ENCODE results near the gene PPIP5K2. TPM values are rescaled to one million over a fixed set of nuclear protein-coding genes. Genes with fewer than 3 reads are reported as not detected.

Gene PPIP5K2
- total RNA-seq, 1 experiment from 2014 or later = 44.8 TPM

GRCh38 chr5:103120607-103121200 lies 603 bp downstream of the PPIP5K2 start:
- H3K9me3 ChIP-seq = no peaks in the 10 kb centered on the region
- H3K4me1 Mint-ChIP-seq (ENCODE audit: low read depth, unreplicated experiment) = peaks cover 21% of the 10 kb centered on the region
- no peaks in the 10 kb centered on the region for H3K9me3 Mint-ChIP-seq (ENCODE audit: unreplicated experiment)
- peaks cover 10% of the 10 kb centered on the region for H3K36me3 Mint-ChIP-seq (ENCODE audit: insufficient read depth, unreplicated experiment)
- no peaks in the 10 kb centered on the region for H3K27me3 ChIP-seq (replicated peaks; ENCODE audit: control insufficient read depth, insufficient read depth, low read length)
- BruUV-seq (replicated peaks) = TSS peak; percentile 50
- CTCF ChIA-PET = interaction anchor here (0.6 to 0.8 kb wide), 2 partner anchors 19 to 229 kb away, joined by 3 to 4 read pairs; no protein-coding TSS in a partner anchor
- H3K27me3 Mint-ChIP-seq (ENCODE audit: insufficient read depth, unreplicated experiment) = no peaks in the 10 kb centered on the region
- DNase-seq = peak in 1 of 2 experiments; percentile 26
- no peaks in the 10 kb centered on the region for H3K4me1 ChIP-seq
- peak overlapping the region; percentile 63 for H3K4me3 ChIP-seq (ENCODE audit: low read depth, low read length)
- peak overlapping the region; percentile 97 for H3K4me3 Mint-ChIP-seq (ENCODE audit: unreplicated experiment)
- peak overlapping the region; percentile 100 for H3K27ac Mint-ChIP-seq (ENCODE audit: unreplicated experiment)
- POLR2A ChIA-PET = interaction anchor here (1.2 to 1.3 kb wide), 2 partner anchors 26 to 365 kb away, joined by 3 to 5 read pairs; no protein-coding TSS in a partner anchor
- intact Hi-C loops (cut with micrococcal nuclease; ENCODE audit: unreplicated experiment) = loop anchor here (1.0 to 2.0 kb wide), 4 partner anchors 19 to 366 kb away; partner anchors contain the start of gene PAM
- H3K36me3 ChIP-seq (ENCODE audit: control insufficient read depth, insufficient read depth, low read length) = no peaks in the 10 kb centered on the region
- TF ChIP-seq CTCF (IDR thresholded peaks at IDR 0.05; ENCODE audit: insufficient read depth in 1 of 2, low read depth in 1 of 2, low read length in 1 of 2, severe bottlenecking in 1 of 2, unreplicated experiment in 1 of 2) = no peak

GRCh38 chr5:103122242-103122641 lies 2.1 kb downstream of the PPIP5K2 start:
- no peaks in the 10 kb centered on the region for H3K27me3 ChIP-seq (replicated peaks; ENCODE audit: control insufficient read depth, insufficient read depth, low read length)
- ChIA-PET POLR2A (no interaction called here), CTCF (no interaction called here)
- H3K4me3 ChIP-seq (ENCODE audit: low read depth, low read length) = no peak overlapping the region
- no peaks in the 10 kb centered on the region for H3K36me3 ChIP-seq (ENCODE audit: control insufficient read depth, insufficient read depth, low read length)
- no TSS peak for BruUV-seq (replicated peaks)
- Mint-ChIP-seq H3K36me3 (ENCODE audit: insufficient read depth, unreplicated experiment) (peaks cover 10% of the 10 kb centered on the region), H3K9me3 (ENCODE audit: unreplicated experiment) (no peaks in the 10 kb centered on the region), H3K4me1 (ENCODE audit: low read depth, unreplicated experiment) (peaks cover 21% of the 10 kb centered on the region), H3K27ac (ENCODE audit: unreplicated experiment) (no peak overlapping the region), H3K27me3 (ENCODE audit: insufficient read depth, unreplicated experiment) (no peaks in the 10 kb centered on the region), H3K4me3 (ENCODE audit: unreplicated experiment) (no peak overlapping the region)
- no peaks in the 10 kb centered on the region for H3K9me3 ChIP-seq
- intact Hi-C loops (cut with micrococcal nuclease; ENCODE audit: unreplicated experiment) = no loop called here
- no peak for DNase-seq
- TF ChIP-seq CTCF (IDR thresholded peaks at IDR 0.05; ENCODE audit: insufficient read depth in 1 of 2, low read depth in 1 of 2, low read length in 1 of 2, severe bottlenecking in 1 of 2, unreplicated experiment in 1 of 2) = no peak
- no peaks in the 10 kb centered on the region for H3K4me1 ChIP-seq

- H3K4me1 ChIP-seq = no peaks in the 10 kb centered on the region
- H3K36me3 ChIP-seq (ENCODE audit: control insufficient read depth, insufficient read depth, low read length) = no peaks in the 10 kb centered on the region
- Mint-ChIP-seq H3K36me3 (ENCODE audit: insufficient read depth, unreplicated experiment) (no peaks in the 10 kb centered on the region), H3K4me1 (ENCODE audit: low read depth, unreplicated experiment) (peaks cover 10% of the 10 kb centered on the region), H3K27ac (ENCODE audit: unreplicated experiment) (no peak overlapping the region), H3K27me3 (ENCODE audit: insufficient read depth, unreplicated experiment) (no peaks in the 10 kb centered on the region), H3K4me3 (ENCODE audit: unreplicated experiment) (no peak overlapping the region), H3K9me3 (ENCODE audit: unreplicated experiment) (no peaks in the 10 kb centered on the region)
- no TSS peak for BruUV-seq (replicated peaks)
- POLR2A ChIA-PET = no interaction called here
- no peaks in the 10 kb centered on the region for H3K9me3 ChIP-seq
- H3K27me3 ChIP-seq (replicated peaks; ENCODE audit: control insufficient read depth, insufficient read depth, low read length) = no peaks in the 10 kb centered on the region
- TF ChIP-seq CTCF (IDR thresholded peaks at IDR 0.05; ENCODE audit: insufficient read depth in 1 of 2, low read depth in 1 of 2, low read length in 1 of 2, severe bottlenecking in 1 of 2, unreplicated experiment in 1 of 2) = no peak
- no peak for DNase-seq
- no peak overlapping the region for H3K4me3 ChIP-seq (ENCODE audit: low read depth, low read length)
- CTCF ChIA-PET = interaction anchor here (0.7 kb wide), 1 partner anchor 13 kb away, joined by 7 read pairs; no protein-coding TSS in a partner anchor
- intact Hi-C loops (cut with micrococcal nuclease; ENCODE audit: unreplicated experiment) = no loop called here
Observed at GRCh38 chr5:103126557-103126956, 6.5 kb downstream of the PPIP5K2 start.
